ENCODE results near the gene UHRF2. TPM values are rescaled to one million over a fixed set of nuclear protein-coding genes. Genes with fewer than 3 reads are reported as not detected.

Gene UHRF2
- polyA plus RNA-seq, 2 donors = 9.9 to 13.7 TPM

- whole genome bisulfite sequencing, 2 donors = 79 to 91% methylated on average over 2 of the region's 2 CpGs
- Histone ChIP-seq H3K4me1 (ENCODE audit: control insufficient read depth in 2 of 2, insufficient read depth in 2 of 2, low read length in 1 of 2) (peaks cover 0 to 3% of the 10 kb centered on the region in 2 donors), H3K27ac (ENCODE audit: low read depth in 2 of 2, low read length in 1 of 2) (no peak overlapping the region), H3K27me3 (ENCODE audit: control insufficient read depth in 1 of 2, insufficient read depth in 2 of 2, low read length in 2 of 2) (no peaks in the 10 kb centered on the region), H3K4me3 (ENCODE audit: low read depth in 1 of 2, low read length in 2 of 2) (no peak overlapping the region), H3K36me3 (ENCODE audit: control insufficient read depth in 2 of 2, insufficient read depth in 2 of 2, low read length in 1 of 2) (no peaks in the 10 kb centered on the region), H3K9me3 (ENCODE audit: control insufficient read depth in 2 of 2, insufficient read depth in 1 of 2, low read depth in 1 of 2, low read length in 1 of 2) (no peaks in the 10 kb centered on the region)
These were observed 5.2 kb upstream of the UHRF2 start for GRCh38 chr9:6407778-6408177.

DNA sequence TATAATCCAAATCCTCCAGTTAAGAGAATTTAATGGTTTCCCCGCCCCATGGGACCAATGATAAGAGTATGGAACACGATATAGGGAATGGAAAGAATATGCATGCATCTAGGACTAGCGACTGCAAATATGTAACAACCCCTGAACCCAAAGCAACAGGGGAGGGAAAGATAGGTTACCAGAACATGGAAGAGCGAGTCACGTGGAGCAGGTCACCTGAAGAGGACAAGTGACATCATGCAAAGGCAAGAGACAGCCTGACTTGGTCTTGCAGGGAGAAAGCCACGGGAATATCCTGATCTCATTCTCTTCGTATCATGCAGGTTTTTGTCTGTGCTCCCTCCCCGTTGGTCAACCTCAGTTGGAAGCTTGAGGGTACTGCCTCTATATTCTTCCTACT is 4.7 kb upstream of the UHRF2 start:
- 76 to 85% methylated on average over 8 of the region's 8 CpGs for WGBS, 2 donors
- H3K27ac ChIP-seq (ENCODE audit: low read depth in 2 of 2, low read length in 1 of 2) = no peak overlapping the region
- no peak overlapping the region for H3K4me3 ChIP-seq (ENCODE audit: low read depth in 1 of 2, low read length in 2 of 2)
- no peaks in the 10 kb centered on the region for H3K27me3 ChIP-seq (ENCODE audit: control insufficient read depth in 1 of 2, insufficient read depth in 2 of 2, low read length in 2 of 2)
- peaks cover 0 to 3% of the 10 kb centered on the region in 2 donors for H3K4me1 ChIP-seq (ENCODE audit: control insufficient read depth in 2 of 2, insufficient read depth in 2 of 2, low read length in 1 of 2)
- H3K36me3 ChIP-seq (ENCODE audit: control insufficient read depth in 2 of 2, insufficient read depth in 2 of 2, low read length in 1 of 2) = no peaks in the 10 kb centered on the region
- no peaks in the 10 kb centered on the region for H3K9me3 ChIP-seq (ENCODE audit: control insufficient read depth in 2 of 2, insufficient read depth in 1 of 2, low read depth in 1 of 2, low read length in 1 of 2)

GRCh38 chr9:6409811-6410210 is 3.2 kb upstream of the UHRF2 start:
- WGBS, 2 donors = 74 to 81% methylated on average over 3 of the region's 3 CpGs
- H3K36me3 ChIP-seq (ENCODE audit: control insufficient read depth in 2 of 2, insufficient read depth in 2 of 2, low read length in 1 of 2) = no peaks in the 10 kb centered on the region
- no peak overlapping the region for H3K4me3 ChIP-seq (ENCODE audit: low read depth in 1 of 2, low read length in 2 of 2)
- H3K4me1 ChIP-seq (ENCODE audit: control insufficient read depth in 2 of 2, insufficient read depth in 2 of 2, low read length in 1 of 2) = peaks cover 0 to 3% of the 10 kb centered on the region in 2 donors
- H3K27ac ChIP-seq (ENCODE audit: low read depth in 2 of 2, low read length in 1 of 2) = no peak overlapping the region
- no peaks in the 10 kb centered on the region for H3K27me3 ChIP-seq (ENCODE audit: control insufficient read depth in 1 of 2, insufficient read depth in 2 of 2, low read length in 2 of 2)
- no peaks in the 10 kb centered on the region for H3K9me3 ChIP-seq (ENCODE audit: control insufficient read depth in 2 of 2, insufficient read depth in 1 of 2, low read depth in 1 of 2, low read length in 1 of 2)

DNA sequence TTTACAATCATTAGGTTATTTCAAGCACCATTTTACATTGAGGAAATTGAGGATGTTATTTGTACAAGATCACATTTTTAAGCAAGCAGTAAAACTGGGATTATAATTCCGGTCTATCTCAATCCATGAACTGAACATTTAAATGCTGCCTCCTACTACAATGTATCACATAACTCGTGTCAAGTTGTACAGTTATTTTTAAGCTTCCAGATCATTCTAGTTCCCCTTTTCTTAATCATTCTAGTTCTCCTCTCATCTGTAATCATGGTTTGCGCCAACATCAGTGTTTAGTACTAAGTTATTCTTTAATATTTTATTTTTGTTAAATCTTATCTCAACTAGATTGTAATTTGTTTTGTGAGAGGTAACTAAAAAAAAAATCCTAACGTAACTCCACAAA is 2.4 kb upstream of the UHRF2 start:
- WGBS, 2 donors = 86 to 89% methylated on average over 4 of the region's 4 CpGs
- Histone ChIP-seq H3K27ac (ENCODE audit: low read depth in 2 of 2, low read length in 1 of 2) (no peak overlapping the region), H3K4me3 (ENCODE audit: low read depth in 1 of 2, low read length in 2 of 2) (no peak overlapping the region), H3K36me3 (ENCODE audit: control insufficient read depth in 2 of 2, insufficient read depth in 2 of 2, low read length in 1 of 2) (no peaks in the 10 kb centered on the region), H3K4me1 (ENCODE audit: control insufficient read depth in 2 of 2, insufficient read depth in 2 of 2, low read length in 1 of 2) (peaks cover 0 to 3% of the 10 kb centered on the region in 2 donors), H3K9me3 (ENCODE audit: control insufficient read depth in 2 of 2, insufficient read depth in 1 of 2, low read depth in 1 of 2, low read length in 1 of 2) (no peaks in the 10 kb centered on the region), H3K27me3 (ENCODE audit: control insufficient read depth in 1 of 2, insufficient read depth in 2 of 2, low read length in 2 of 2) (no peaks in the 10 kb centered on the region)

DNA sequence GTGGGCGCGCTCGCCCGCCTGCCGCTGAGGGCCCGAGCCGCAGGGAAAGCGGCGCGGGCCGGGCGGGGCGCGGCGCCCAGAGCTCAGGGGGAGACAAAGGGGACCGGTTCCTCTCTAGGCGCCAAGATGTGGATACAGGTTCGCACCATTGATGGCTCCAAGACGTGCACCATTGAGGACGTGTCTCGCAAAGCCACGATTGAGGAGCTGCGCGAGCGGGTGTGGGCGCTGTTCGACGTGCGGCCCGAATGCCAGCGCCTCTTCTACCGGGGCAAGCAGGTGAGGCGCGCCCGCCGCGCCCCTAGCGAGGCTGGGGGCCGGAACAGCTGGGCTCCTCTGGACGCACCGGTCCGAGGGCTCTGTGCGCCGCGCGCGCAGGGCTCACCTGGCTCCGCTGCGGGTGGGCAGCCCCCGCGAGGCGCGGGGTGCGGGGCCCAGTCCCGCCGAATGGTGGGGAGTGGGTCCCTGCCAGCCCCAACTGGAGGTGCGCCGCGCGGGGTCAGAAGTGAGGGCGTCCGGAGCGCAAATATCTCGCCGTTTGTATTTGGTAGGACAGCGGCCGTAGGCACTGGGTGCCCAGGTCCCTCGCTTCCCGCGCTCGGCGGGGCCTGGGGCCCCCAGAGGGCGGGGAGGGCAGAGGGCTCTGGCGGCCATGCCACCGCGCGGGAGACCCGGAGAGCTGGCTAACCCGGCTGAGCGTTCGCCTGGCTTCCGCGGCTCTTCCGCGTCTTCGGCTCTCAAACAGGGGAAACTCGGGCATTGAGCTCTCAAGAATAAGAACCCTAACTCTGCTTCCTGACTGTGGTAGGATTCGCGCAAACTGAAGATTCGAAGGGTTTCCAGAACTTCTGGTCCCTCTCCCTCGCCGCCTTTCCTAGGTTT is 607 bp downstream of the UHRF2 start:
- peaks cover 0 to 3% of the 10 kb centered on the region in 2 donors for H3K4me1 ChIP-seq (ENCODE audit: control insufficient read depth in 2 of 2, insufficient read depth in 2 of 2, low read length in 1 of 2)
- H3K27ac ChIP-seq (ENCODE audit: low read depth in 2 of 2, low read length in 1 of 2) = peak overlapping the region; percentile 79 to 88
- no peaks in the 10 kb centered on the region for H3K9me3 ChIP-seq (ENCODE audit: control insufficient read depth in 2 of 2, insufficient read depth in 1 of 2, low read depth in 1 of 2, low read length in 1 of 2)
- no peaks in the 10 kb centered on the region for H3K36me3 ChIP-seq (ENCODE audit: control insufficient read depth in 2 of 2, insufficient read depth in 2 of 2, low read length in 1 of 2)
- no peaks in the 10 kb centered on the region for H3K27me3 ChIP-seq (ENCODE audit: control insufficient read depth in 1 of 2, insufficient read depth in 2 of 2, low read length in 2 of 2)
- H3K4me3 ChIP-seq (ENCODE audit: low read depth in 1 of 2, low read length in 2 of 2) = peak overlapping the region; percentile 93 to 95
- 0 to 1% methylated on average over 80 to 92 of the region's 92 CpGs for WGBS, 2 donors

DNA sequence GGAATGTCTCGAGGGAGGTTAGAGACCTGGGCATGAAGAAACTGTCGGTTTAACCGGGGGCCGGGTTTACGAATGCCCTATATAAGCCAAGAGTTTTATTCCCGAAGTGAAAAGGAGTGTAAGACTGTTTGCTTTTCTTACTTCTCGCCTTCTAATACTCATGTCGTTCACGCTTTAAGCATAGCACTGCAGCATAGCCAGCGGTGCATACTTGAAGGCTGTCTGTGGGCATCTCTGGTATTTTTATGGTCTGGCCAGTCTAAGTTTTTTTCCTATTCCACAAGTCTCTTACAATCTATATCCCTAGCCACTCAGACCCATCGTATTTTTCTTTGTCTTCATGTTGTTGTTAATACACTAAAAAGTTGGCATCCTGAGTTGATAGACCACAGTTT is 1.2 kb downstream of the UHRF2 start:
- Histone ChIP-seq H3K9me3 (ENCODE audit: control insufficient read depth in 2 of 2, insufficient read depth in 1 of 2, low read depth in 1 of 2, low read length in 1 of 2) (no peaks in the 10 kb centered on the region), H3K27ac (ENCODE audit: low read depth in 2 of 2, low read length in 1 of 2) (peak overlapping the region; percentile 79 to 88), H3K4me1 (ENCODE audit: control insufficient read depth in 2 of 2, insufficient read depth in 2 of 2, low read length in 1 of 2) (peaks cover 0 to 3% of the 10 kb centered on the region in 2 donors), H3K27me3 (ENCODE audit: control insufficient read depth in 1 of 2, insufficient read depth in 2 of 2, low read length in 2 of 2) (no peaks in the 10 kb centered on the region), H3K4me3 (ENCODE audit: low read depth in 1 of 2, low read length in 2 of 2) (peak overlapping the region; percentile 93 to 95), H3K36me3 (ENCODE audit: control insufficient read depth in 2 of 2, insufficient read depth in 2 of 2, low read length in 1 of 2) (no peaks in the 10 kb centered on the region)
- WGBS, 2 donors = 0% methylated on average over 11 of the region's 11 CpGs

DNA sequence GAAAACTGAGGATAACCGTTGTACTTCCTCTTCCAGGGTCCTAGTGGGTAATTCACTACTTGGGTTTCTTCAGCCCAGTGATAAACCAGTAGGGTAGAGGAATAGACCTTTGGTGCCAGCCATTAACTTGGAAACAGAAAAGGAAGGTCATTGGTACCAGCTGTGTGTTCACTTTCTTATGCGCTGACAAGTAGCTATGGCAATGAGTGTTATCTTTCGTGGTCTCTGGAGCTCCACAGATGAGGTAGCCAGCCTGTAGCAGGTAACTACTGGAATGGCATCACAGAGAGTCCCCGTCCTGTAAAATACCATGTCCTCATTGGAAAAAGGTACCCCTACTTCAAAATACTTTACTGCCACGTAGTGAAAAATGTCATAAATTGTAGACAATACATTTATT is 2.3 kb downstream of the UHRF2 start:
- Histone ChIP-seq H3K36me3 (ENCODE audit: control insufficient read depth in 2 of 2, insufficient read depth in 2 of 2, low read length in 1 of 2) (no peaks in the 10 kb centered on the region), H3K27ac (ENCODE audit: low read depth in 2 of 2, low read length in 1 of 2) (no peak overlapping the region), H3K9me3 (ENCODE audit: control insufficient read depth in 2 of 2, insufficient read depth in 1 of 2, low read depth in 1 of 2, low read length in 1 of 2) (no peaks in the 10 kb centered on the region), H3K4me1 (ENCODE audit: control insufficient read depth in 2 of 2, insufficient read depth in 2 of 2, low read length in 1 of 2) (peaks cover 0 to 3% of the 10 kb centered on the region in 2 donors), H3K4me3 (ENCODE audit: low read depth in 1 of 2, low read length in 2 of 2) (peak overlapping the region in 1 of 2 donors; percentile 93), H3K27me3 (ENCODE audit: control insufficient read depth in 1 of 2, insufficient read depth in 2 of 2, low read length in 2 of 2) (no peaks in the 10 kb centered on the region)
- WGBS, 2 donors = 58 to 59% methylated on average over 5 of the region's 5 CpGs

DNA sequence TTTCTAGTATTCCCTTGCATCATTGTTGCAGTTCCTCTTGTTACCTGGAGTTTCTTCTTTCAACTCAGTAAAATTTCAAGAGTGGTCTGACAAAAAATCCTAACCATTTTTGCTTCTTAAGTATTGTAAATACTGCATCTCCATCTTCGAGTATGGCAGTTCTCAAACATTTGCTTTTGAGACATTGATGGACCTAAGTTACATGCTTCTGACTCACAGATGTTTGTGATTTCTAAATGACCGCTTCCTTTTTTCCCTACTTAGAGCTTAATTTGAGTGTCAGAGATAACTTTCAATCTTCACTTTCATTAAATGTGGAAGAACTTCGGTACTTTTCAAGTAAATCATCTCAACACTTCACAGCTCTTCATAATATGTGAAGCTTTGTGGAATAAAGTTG is 4.2 kb downstream of the UHRF2 start:
- peaks cover 0 to 3% of the 10 kb centered on the region in 2 donors for H3K4me1 ChIP-seq (ENCODE audit: control insufficient read depth in 2 of 2, insufficient read depth in 2 of 2, low read length in 1 of 2)
- H3K27ac ChIP-seq (ENCODE audit: low read depth in 2 of 2, low read length in 1 of 2) = no peak overlapping the region
- H3K4me3 ChIP-seq (ENCODE audit: low read depth in 1 of 2, low read length in 2 of 2) = no peak overlapping the region
- H3K27me3 ChIP-seq (ENCODE audit: control insufficient read depth in 1 of 2, insufficient read depth in 2 of 2, low read length in 2 of 2) = no peaks in the 10 kb centered on the region
- WGBS, 2 donors = 58 to 61% methylated on average over 3 of the region's 3 CpGs
- no peaks in the 10 kb centered on the region for H3K36me3 ChIP-seq (ENCODE audit: control insufficient read depth in 2 of 2, insufficient read depth in 2 of 2, low read length in 1 of 2)
- H3K9me3 ChIP-seq (ENCODE audit: control insufficient read depth in 2 of 2, insufficient read depth in 1 of 2, low read depth in 1 of 2, low read length in 1 of 2) = no peaks in the 10 kb centered on the region

DNA sequence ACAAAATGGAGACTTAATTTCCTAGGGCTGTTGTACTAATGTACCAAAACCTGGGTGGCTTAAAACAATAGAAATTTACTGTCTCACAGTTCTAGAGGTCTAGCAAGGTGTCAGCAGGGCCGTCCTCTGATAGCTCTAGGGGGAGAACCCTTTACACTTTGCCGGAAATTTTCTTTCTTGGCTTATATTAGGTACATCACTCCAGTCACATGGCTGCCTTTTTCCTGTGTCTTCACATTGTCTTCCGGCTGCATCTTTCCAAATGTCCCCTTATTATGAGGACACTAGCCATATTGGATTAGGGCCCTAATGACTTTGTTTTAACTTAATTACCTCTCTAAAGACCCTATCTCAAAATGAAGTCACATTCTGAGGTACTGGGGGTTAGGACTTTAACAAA is 5.8 kb downstream of the UHRF2 start:
- no peak overlapping the region for H3K27ac ChIP-seq (ENCODE audit: low read depth in 2 of 2, low read length in 1 of 2)
- 79 to 81% methylated on average over 3 of the region's 3 CpGs for WGBS, 2 donors
- no peak overlapping the region for H3K4me3 ChIP-seq (ENCODE audit: low read depth in 1 of 2, low read length in 2 of 2)
- no peaks in the 10 kb centered on the region for H3K27me3 ChIP-seq (ENCODE audit: control insufficient read depth in 1 of 2, insufficient read depth in 2 of 2, low read length in 2 of 2)
- H3K9me3 ChIP-seq (ENCODE audit: control insufficient read depth in 2 of 2, insufficient read depth in 1 of 2, low read depth in 1 of 2, low read length in 1 of 2) = no peaks in the 10 kb centered on the region
- H3K36me3 ChIP-seq (ENCODE audit: control insufficient read depth in 2 of 2, insufficient read depth in 2 of 2, low read length in 1 of 2) = no peaks in the 10 kb centered on the region
- no peaks in the 10 kb centered on the region for H3K4me1 ChIP-seq (ENCODE audit: control insufficient read depth in 2 of 2, insufficient read depth in 2 of 2, low read length in 1 of 2)

GRCh38 chr9:6424940-6425339 is 11.9 kb downstream of the UHRF2 start:
- Histone ChIP-seq H3K9me3 (ENCODE audit: control insufficient read depth in 2 of 2, insufficient read depth in 1 of 2, low read depth in 1 of 2, low read length in 1 of 2) (no peaks in the 10 kb centered on the region), H3K27me3 (ENCODE audit: control insufficient read depth in 1 of 2, insufficient read depth in 2 of 2, low read length in 2 of 2) (no peaks in the 10 kb centered on the region), H3K36me3 (ENCODE audit: control insufficient read depth in 2 of 2, insufficient read depth in 2 of 2, low read length in 1 of 2) (no peaks in the 10 kb centered on the region), H3K27ac (ENCODE audit: low read depth in 2 of 2, low read length in 1 of 2) (no peak overlapping the region), H3K4me3 (ENCODE audit: low read depth in 1 of 2, low read length in 2 of 2) (no peak overlapping the region), H3K4me1 (ENCODE audit: control insufficient read depth in 2 of 2, insufficient read depth in 2 of 2, low read length in 1 of 2) (no peaks in the 10 kb centered on the region)
- 45 to 62% methylated on average over 1 of the region's 1 CpG for WGBS, 2 donors

Data from esophagus (tissue), 2 donors.